Caco-2 (cell line): ENCODE results near the gene PALD1. TPM values are rescaled to one million over a fixed set of nuclear protein-coding genes. Genes with fewer than 3 reads are reported as not detected.

Experiments used
- BruUV-seq: library from RNA; stranded (reverse); fragments of 400-500 nt; replicated peaks from 2 replicates; lab custom pipeline; 2021; lab: Mats Ljungman, UMichigan
- CTCF ChIA-PET: fragments of 300-600 bp; sonication (Branson Sonifier 250); formaldehyde crosslinking; loops from one replicate; lab custom pipeline; 2022; ENCODE audit warnings: antibody characterized with exemption; lab: Charles Lee
- POLR2A ChIA-PET: fragments of 300-600 bp; sonication (Branson Sonifier 250); formaldehyde crosslinking; loops from one replicate; lab custom pipeline; 2022; ENCODE audit warnings: antibody characterized with exemption; lab: Charles Lee
- DNase-seq, 2 experiments: peaks; one replicate each; pipeline versions ENCODE4 v3.0.0 to v3.0.0-alpha.2; 2020 to 2022
- H3K27me3 ChIP-seq: replicated peaks from 2 replicates; pipeline ENCODE4 v1.6.0; 2011; ENCODE audit warnings: low read length; ENCODE audit not compliant: control insufficient read depth, insufficient read depth
- H3K36me3 ChIP-seq: 2 replicates; pipeline ENCODE4 v1.5.1; 2011; ENCODE audit warnings: low read length; ENCODE audit not compliant: control insufficient read depth, insufficient read depth
- H3K4me1 ChIP-seq: fragments of 250-450 bp; sonication (Bioruptor Pico); 2 replicates; pipeline ENCODE4 v1.5.1; 2020; ENCODE audit warnings: mild to moderate bottlenecking
- H3K4me3 ChIP-seq: 2 replicates; pipeline ENCODE4 v1.5.1; 2011; ENCODE audit warnings: low read depth, mild to moderate bottlenecking, control low read depth, low read length
- H3K9me3 ChIP-seq: fragments of 250-450 bp; sonication (Bioruptor Pico); 2 replicates; pipeline ENCODE4 v1.5.1; 2020; ENCODE audit warnings: mild to moderate bottlenecking, moderate library complexity
- H3K27ac Mint-ChIP-seq: one replicate; pipeline ENCODE4 v1.8.0; 2022; ENCODE audit warnings: mixed read lengths; ENCODE audit not compliant: unreplicated experiment
- H3K27me3 Mint-ChIP-seq: one replicate; pipeline ENCODE4 v1.8.0; 2022; ENCODE audit warnings: mixed read lengths; ENCODE audit not compliant: insufficient read depth, unreplicated experiment
- H3K36me3 Mint-ChIP-seq: one replicate; pipeline ENCODE4 v1.8.0; 2022; ENCODE audit warnings: mild to moderate bottlenecking, mixed read lengths; ENCODE audit not compliant: insufficient read depth, unreplicated experiment
- H3K4me1 Mint-ChIP-seq: one replicate; pipeline ENCODE4 v1.8.0; 2022; ENCODE audit warnings: low read depth, mixed read lengths; ENCODE audit not compliant: unreplicated experiment
- H3K4me3 Mint-ChIP-seq: one replicate; pipeline ENCODE4 v1.8.0; 2022; ENCODE audit warnings: mild to moderate bottlenecking, moderate library complexity, mixed read lengths; ENCODE audit not compliant: unreplicated experiment
- H3K9me3 Mint-ChIP-seq: one replicate; pipeline ENCODE4 v1.8.0; 2022; ENCODE audit warnings: mixed read lengths; ENCODE audit not compliant: unreplicated experiment
- intact Hi-C: fragments of 100-400 bp; cut with micrococcal nuclease; formaldehyde crosslinking; loops from one replicate; pipeline ENCODE4 v1.10.0; 2022; ENCODE audit not compliant: unreplicated experiment
- total RNA-seq: library from RNA; stranded (reverse); gene quantifications from 2 replicates; pipeline ENCODE4 v1.2.3, GENCODE V29; 2022
- TF ChIP-seq, protein P1 (sequence below), 2 experiments: fragments of 200-600 bp in 1 of 2; IDR thresholded peaks; 1 replicate in 1 of 2; 2 replicates in 1 of 2; pipeline versions ENCODE4 v1.5.1 to v1.8.0; 2011 to 2022; ENCODE audit warnings: antibody characterized with exemption in 1 of 2, control low read depth in 1 of 2, inconsistent platforms in 1 of 2, low read depth in 1 of 2, low read length in 1 of 2, mild to moderate bottlenecking in 1 of 2, moderate library complexity in 1 of 2; ENCODE audit not compliant: insufficient read depth in 1 of 2, severe bottlenecking in 1 of 2, unreplicated experiment in 1 of 2

The PALD1 gene
- total RNA-seq, 1 experiment from 2014 or later = 10.3 TPM

DNA sequence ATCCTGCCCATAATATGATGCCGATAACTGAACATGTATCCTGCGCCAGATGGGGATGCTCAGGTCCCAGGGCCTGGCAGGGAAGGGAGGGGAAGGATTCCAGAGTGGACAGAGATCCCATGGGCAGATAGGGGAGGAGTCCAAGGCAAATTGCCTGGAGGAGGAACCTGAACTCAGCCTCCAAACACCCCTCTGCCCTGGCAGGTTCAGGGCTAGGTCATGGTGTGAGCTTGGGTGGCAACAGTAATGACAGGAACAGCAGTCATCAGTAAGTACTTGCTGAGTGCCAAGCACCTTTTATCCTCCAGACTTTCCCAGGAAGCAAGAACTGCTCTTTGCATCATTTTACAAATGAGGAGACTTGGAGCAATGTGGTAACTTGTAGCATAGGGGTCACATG, 3.8 kb upstream of the PALD1 start:
- intact Hi-C loops = no loop called here
- BruUV-seq = no TSS peak
- ChIA-PET POLR2A (no interaction called here), CTCF (no interaction called here)
- Mint-ChIP-seq H3K4me1 (peaks cover 5% of the 10 kb centered on the region), H3K27me3 (no peaks in the 10 kb centered on the region), H3K9me3 (no peaks in the 10 kb centered on the region), H3K36me3 (no peaks in the 10 kb centered on the region), H3K27ac (no peak overlapping the region), H3K4me3 (no peak overlapping the region)
- no peak overlapping the region for H3K4me3 ChIP-seq
- TF ChIP-seq, protein P1, sequence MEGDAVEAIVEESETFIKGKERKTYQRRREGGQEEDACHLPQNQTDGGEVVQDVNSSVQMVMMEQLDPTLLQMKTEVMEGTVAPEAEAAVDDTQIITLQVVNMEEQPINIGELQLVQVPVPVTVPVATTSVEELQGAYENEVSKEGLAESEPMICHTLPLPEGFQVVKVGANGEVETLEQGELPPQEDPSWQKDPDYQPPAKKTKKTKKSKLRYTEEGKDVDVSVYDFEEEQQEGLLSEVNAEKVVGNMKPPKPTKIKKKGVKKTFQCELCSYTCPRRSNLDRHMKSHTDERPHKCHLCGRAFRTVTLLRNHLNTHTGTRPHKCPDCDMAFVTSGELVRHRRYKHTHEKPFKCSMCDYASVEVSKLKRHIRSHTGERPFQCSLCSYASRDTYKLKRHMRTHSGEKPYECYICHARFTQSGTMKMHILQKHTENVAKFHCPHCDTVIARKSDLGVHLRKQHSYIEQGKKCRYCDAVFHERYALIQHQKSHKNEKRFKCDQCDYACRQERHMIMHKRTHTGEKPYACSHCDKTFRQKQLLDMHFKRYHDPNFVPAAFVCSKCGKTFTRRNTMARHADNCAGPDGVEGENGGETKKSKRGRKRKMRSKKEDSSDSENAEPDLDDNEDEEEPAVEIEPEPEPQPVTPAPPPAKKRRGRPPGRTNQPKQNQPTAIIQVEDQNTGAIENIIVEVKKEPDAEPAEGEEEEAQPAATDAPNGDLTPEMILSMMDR (IDR thresholded peaks at IDR 0.05; ENCODE audit: insufficient read depth in 1 of 2, low read depth in 1 of 2, low read length in 1 of 2, severe bottlenecking in 1 of 2, unreplicated experiment in 1 of 2) = no peak
- H3K27me3 ChIP-seq = no peaks in the 10 kb centered on the region
- DNase-seq = no peak
- no peaks in the 10 kb centered on the region for H3K36me3 ChIP-seq
- H3K4me1 ChIP-seq = peaks cover 16% of the 10 kb centered on the region
- no peaks in the 10 kb centered on the region for H3K9me3 ChIP-seq

DNA sequence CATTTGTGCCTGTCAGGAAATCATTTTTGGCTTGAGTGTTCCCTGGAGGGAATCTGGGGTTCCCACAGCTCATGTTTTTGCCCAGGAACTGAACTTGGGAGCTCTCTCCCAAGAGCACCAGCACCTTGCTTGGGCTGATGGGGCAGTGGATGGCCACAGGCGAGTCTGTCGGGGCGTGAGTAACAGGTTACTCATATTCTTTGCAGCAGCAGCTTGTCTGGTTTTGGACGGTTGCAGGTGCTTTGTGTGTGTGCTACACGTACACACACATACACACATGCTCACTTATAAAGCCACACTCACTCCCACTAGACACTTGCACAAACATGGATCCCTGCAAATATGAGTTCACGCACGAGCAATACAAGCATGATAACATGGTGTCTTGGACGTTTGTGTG, 2.9 kb upstream of the PALD1 start:
- intact Hi-C loops = no loop called here
- Histone ChIP-seq H3K4me3 (no peak overlapping the region), H3K9me3 (no peaks in the 10 kb centered on the region), H3K4me1 (peaks cover 16% of the 10 kb centered on the region), H3K27me3 (no peaks in the 10 kb centered on the region), H3K36me3 (no peaks in the 10 kb centered on the region)
- Mint-ChIP-seq H3K27me3 (no peaks in the 10 kb centered on the region), H3K9me3 (no peaks in the 10 kb centered on the region), H3K36me3 (no peaks in the 10 kb centered on the region), H3K4me1 (peaks cover 9% of the 10 kb centered on the region), H3K27ac (no peak overlapping the region), H3K4me3 (no peak overlapping the region)
- TF ChIP-seq, protein P1 (IDR thresholded peaks at IDR 0.05; ENCODE audit: insufficient read depth in 1 of 2, low read depth in 1 of 2, low read length in 1 of 2, severe bottlenecking in 1 of 2, unreplicated experiment in 1 of 2) = no peak
- ChIA-PET CTCF (interaction anchor here (0.6 to 0.7 kb wide), 3 partner anchors 21 to 329 kb away, joined by 3 to 4 read pairs (median 3); partner anchors contain the start of gene TYSND1), POLR2A (no interaction called here)
- BruUV-seq = no TSS peak
- DNase-seq = no peak

DNA sequence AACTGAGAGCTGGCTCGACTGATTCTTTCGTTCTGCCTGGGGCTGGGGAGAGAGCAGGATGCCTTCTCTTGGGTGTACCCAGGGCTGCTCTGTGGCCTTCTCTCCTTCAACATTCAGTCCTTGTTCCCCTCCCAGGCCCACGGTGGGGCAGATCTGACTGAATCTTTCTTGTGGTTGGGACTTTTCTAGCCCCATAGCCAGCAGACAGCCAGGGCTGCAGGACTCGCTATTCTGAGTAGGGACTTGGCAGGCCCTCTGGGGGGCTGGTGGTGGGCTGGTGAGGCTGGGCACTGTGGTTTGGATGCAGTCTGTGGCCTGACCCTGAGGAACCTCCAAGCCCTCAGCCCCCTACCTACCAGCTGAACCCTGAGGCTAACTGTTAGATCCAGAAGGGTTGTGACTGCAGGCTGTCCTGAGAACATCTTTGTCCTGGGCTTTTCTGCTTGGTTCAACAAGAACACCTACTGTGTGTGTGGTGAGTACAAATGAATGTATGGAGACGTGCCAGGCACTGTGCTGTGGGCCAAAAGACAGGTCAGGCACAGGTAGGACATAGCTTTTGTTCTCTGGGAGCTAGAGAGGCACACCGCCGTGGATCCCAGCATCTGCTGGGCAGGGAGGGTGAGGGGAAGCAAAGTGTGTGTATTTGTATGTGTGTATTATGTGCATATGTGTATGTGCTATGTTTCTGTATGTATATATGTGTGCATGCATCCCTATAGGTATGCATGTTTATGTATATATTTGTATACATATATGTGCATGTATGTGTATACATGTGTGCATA, 2.1 kb upstream of the PALD1 start:
- no peak for DNase-seq
- intact Hi-C loops = loop anchor here (1.0 kb wide), 1 partner anchor 11 kb away; no protein-coding TSS in a partner anchor
- H3K4me1 Mint-ChIP-seq = peaks cover 9% of the 10 kb centered on the region
- ChIA-PET POLR2A (no interaction called here), CTCF (interaction anchor here (0.6 to 3.5 kb wide), 4 partner anchors 15 to 330 kb away, joined by 3 to 14 read pairs (median 4); partner anchors contain the start of gene TYSND1)
- H3K27ac Mint-ChIP-seq = no peak overlapping the region
- H3K36me3 Mint-ChIP-seq = no peaks in the 10 kb centered on the region
- Histone ChIP-seq H3K4me1 (peaks cover 16% of the 10 kb centered on the region), H3K4me3 (no peak overlapping the region), H3K9me3 (no peaks in the 10 kb centered on the region), H3K27me3 (no peaks in the 10 kb centered on the region), H3K36me3 (no peaks in the 10 kb centered on the region)
- H3K9me3 Mint-ChIP-seq = no peaks in the 10 kb centered on the region
- TF ChIP-seq, protein P1 (IDR thresholded peaks at IDR 0.05; ENCODE audit: insufficient read depth in 1 of 2, low read depth in 1 of 2, low read length in 1 of 2, severe bottlenecking in 1 of 2, unreplicated experiment in 1 of 2) = no peak
- H3K27me3 Mint-ChIP-seq = no peaks in the 10 kb centered on the region
- peak overlapping the region; percentile 87 for H3K4me3 Mint-ChIP-seq
- no TSS peak for BruUV-seq
